CD8-positive, alpha-beta memory T cell (primary cell): Measurements from ENCODE around the gene ZNF586. TPM values are rescaled to one million over a fixed set of nuclear protein-coding genes. Genes with fewer than 3 reads are reported as not detected.
"Not testable (repeated sequence)": the region's sequence is repeated elsewhere in the genome, so short reads cannot be mapped to it uniquely, and the experiment has no call there.

Experiments
- CTCF ChIA-PET: fragments of 350-600 bp; sonication (Branson Sonifier 250); formaldehyde crosslinking; loops from one replicate; lab custom pipeline; 2021; ENCODE audit warnings: antibody characterized with exemption; lab: Charles Lee
- POLR2A ChIA-PET: fragments of 350-600 bp; sonication (Branson Sonifier 250); formaldehyde crosslinking; loops from one replicate; lab custom pipeline; 2021; ENCODE audit warnings: antibody characterized with exemption; lab: Charles Lee
- DNase-seq, 5 donors: peaks; one replicate each; pipeline versions ENCODE4 v3.0.0 to v3.0.0-alpha.2; 2020 to 2022; ENCODE audit warnings: mixed read lengths in 1 of 5
- H3K27ac ChIP-seq: one replicate; pipeline ENCODE4 v1.7.0; 2013; ENCODE audit warnings: low read depth, mild to moderate bottlenecking, low read length, moderate library complexity
- H3K27me3 ChIP-seq: 2 replicates; pipeline ENCODE4 v1.7.0; 2013; ENCODE audit warnings: low read length, mild to moderate bottlenecking; ENCODE audit not compliant: insufficient read depth, poor library complexity, severe bottlenecking
- H3K36me3 ChIP-seq: 2 replicates; pipeline ENCODE4 v1.7.0; 2013; ENCODE audit warnings: mild to moderate bottlenecking, low read length, moderate library complexity; ENCODE audit not compliant: insufficient read depth
- H3K4me1 ChIP-seq: 2 replicates; pipeline ENCODE4 v1.7.0; 2013; ENCODE audit warnings: mild to moderate bottlenecking, low read length, moderate library complexity; ENCODE audit not compliant: insufficient read depth
- H3K4me3 ChIP-seq: 2 replicates; pipeline ENCODE4 v1.7.0; 2013; ENCODE audit warnings: mild to moderate bottlenecking, low read length
- H3K9me3 ChIP-seq: 2 replicates; pipeline ENCODE4 v1.7.0; 2013; ENCODE audit warnings: mild to moderate bottlenecking, low read length
- H3K27ac Mint-ChIP-seq, 8 donors: one replicate each; pipeline ENCODE4 v1.8.0; 2020 to 2021; ENCODE audit warnings: mixed read lengths in 8 of 8, mild to moderate bottlenecking in 6 of 8, inconsistent platforms in 3 of 8, moderate library complexity in 3 of 8
- H3K27me3 Mint-ChIP-seq, 2 donors: one replicate each; pipeline ENCODE4 v1.8.0; 2020 to 2021; ENCODE audit warnings: mixed read lengths in 2 of 2, mild to moderate bottlenecking in 1 of 2, moderate library complexity in 1 of 2
- H3K36me3 Mint-ChIP-seq, 3 donors: one replicate each; pipeline ENCODE4 v1.8.0; 2020 to 2021; ENCODE audit warnings: mixed read lengths in 3 of 3, inconsistent platforms in 1 of 3, mild to moderate bottlenecking in 1 of 3
- H3K4me1 Mint-ChIP-seq, 3 donors: one replicate each; pipeline ENCODE4 v1.8.0; 2020 to 2021; ENCODE audit warnings: mixed read lengths in 3 of 3, inconsistent platforms in 1 of 3, mild to moderate bottlenecking in 1 of 3
- H3K4me3 Mint-ChIP-seq, 7 donors: one replicate each; pipeline ENCODE4 v1.8.0; 2020 to 2021; ENCODE audit warnings: mixed read lengths in 7 of 7, mild to moderate bottlenecking in 6 of 7, moderate library complexity in 4 of 7, inconsistent platforms in 2 of 7
- H3K9me3 Mint-ChIP-seq, 5 donors: one replicate each; pipeline ENCODE4 v1.8.0; 2020 to 2022; ENCODE audit warnings: mixed read lengths in 5 of 5, mild to moderate bottlenecking in 3 of 5, moderate library complexity in 2 of 5, inconsistent platforms in 1 of 5
- polyA plus RNA-seq: library from polyadenylated mRNA; unstranded; fragments of 300-500 nt; fragmentation: Illumina TruSeq; gene quantifications from one replicate; pipeline ENCODE4 v1.2.3, GENCODE V29; 2021
- total RNA-seq, 2 experiments: library from RNA; stranded (reverse); gene quantifications; one replicate each; pipeline ENCODE4 v1.2.3, GENCODE V29; 2021

Gene ZNF586
- total and polyA plus RNA-seq, 3 experiments from 2014 or later: 15.6 to 18.6 (median 17.1) TPM

GRCh38 chr19:57802269-57802668 lies 32.8 kb downstream of the ZNF586 start:
- Histone ChIP-seq H3K9me3 (no peaks in the 10 kb centered on the region), H3K27me3 (no peaks in the 10 kb centered on the region), H3K4me1 (no peaks in the 10 kb centered on the region), H3K27ac (no peak overlapping the region), H3K36me3 (no peaks in the 10 kb centered on the region), H3K4me3 (no peak overlapping the region)
- no peak for DNase-seq
- H3K4me3 Mint-ChIP-seq: no peak overlapping the region
- H3K27ac Mint-ChIP-seq: no peak overlapping the region
- H3K27me3 Mint-ChIP-seq: no peaks in the 10 kb centered on the region
- CTCF ChIA-PET: no interaction called here
- POLR2A ChIA-PET: no interaction called here
- no peaks in the 10 kb centered on the region for H3K9me3 Mint-ChIP-seq
- H3K36me3 Mint-ChIP-seq: peaks cover 11 to 32% (median 21%) of the 10 kb centered on the region in 3 donors
- peaks cover 11 to 39% (median 28%) of the 10 kb centered on the region in 3 donors for H3K4me1 Mint-ChIP-seq

GRCh38 chr19:57803265-57803593 lies 33.8 kb downstream of the ZNF586 start:
- no peak for DNase-seq
- H3K4me1 ChIP-seq: no peaks in the 10 kb centered on the region
- no peaks in the 10 kb centered on the region for H3K27me3 ChIP-seq
- no peaks in the 10 kb centered on the region for H3K9me3 ChIP-seq
- Mint-ChIP-seq H3K4me1 (peaks cover 11 to 45% (median 28%) of the 10 kb centered on the region in 3 donors), H3K4me3 (peak overlapping the region in 5 of 7 donors; percentile 16 to 68 (median 35)), H3K9me3 (no peaks in the 10 kb centered on the region), H3K36me3 (peaks cover 14 to 40% (median 26%) of the 10 kb centered on the region in 3 donors), H3K27me3 (no peaks in the 10 kb centered on the region), H3K27ac (peak overlapping the region in 3 of 8 donors; percentile 17 to 76 (median 56))
- H3K27ac ChIP-seq: no peak overlapping the region
- peaks cover 6% of the 10 kb centered on the region for H3K36me3 ChIP-seq
- CTCF ChIA-PET: no interaction called here
- H3K4me3 ChIP-seq: no peak overlapping the region
- POLR2A ChIA-PET: no interaction called here

DNA sequence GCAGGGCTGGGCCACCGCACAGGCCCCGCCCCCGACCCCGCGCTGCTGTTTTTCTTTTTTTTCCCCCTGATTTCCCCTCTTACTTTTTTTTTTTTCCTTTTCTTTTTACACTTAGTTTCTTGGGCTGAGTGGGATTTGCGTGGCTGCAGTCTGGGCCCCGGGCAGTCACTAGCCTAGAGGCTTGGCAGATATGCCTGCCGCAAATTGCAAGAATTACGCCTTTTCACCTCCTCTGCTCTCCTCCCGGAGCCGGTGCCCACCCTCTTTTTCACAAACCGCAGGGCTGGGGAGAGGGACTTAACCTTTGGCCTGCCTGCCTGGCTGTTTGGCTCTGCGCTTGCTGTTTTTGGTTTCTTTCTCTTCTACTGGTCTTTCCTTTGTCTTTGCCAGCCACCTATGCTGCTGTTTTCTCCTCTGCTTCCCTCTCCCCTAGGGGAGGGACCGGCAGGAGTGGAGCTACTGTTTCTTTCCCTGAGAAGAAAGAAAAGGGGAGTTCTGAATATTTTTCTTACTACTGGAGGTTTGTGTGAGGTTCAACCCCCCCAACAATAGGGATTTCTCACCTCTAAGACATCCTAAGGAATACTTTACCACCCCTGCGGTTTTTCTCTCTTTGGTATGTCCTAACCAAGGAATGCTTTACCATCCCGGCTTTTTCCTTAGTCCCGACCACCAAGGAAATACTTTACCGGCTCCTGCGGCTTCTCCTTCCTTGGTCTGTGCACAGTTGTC lies 34.3 kb downstream of the ZNF586 start:
- H3K27me3 Mint-ChIP-seq: no peaks in the 10 kb centered on the region
- H3K4me3 Mint-ChIP-seq: peak overlapping the region in 5 of 7 donors; percentile 16 to 68 (median 35)
- peaks cover 16 to 45% (median 26%) of the 10 kb centered on the region in 3 donors for H3K36me3 Mint-ChIP-seq
- no peaks in the 10 kb centered on the region for H3K27me3 ChIP-seq
- peaks cover 11 to 45% (median 28%) of the 10 kb centered on the region in 3 donors for H3K4me1 Mint-ChIP-seq
- no peaks in the 10 kb centered on the region for H3K4me1 ChIP-seq
- peaks cover 10% of the 10 kb centered on the region for H3K36me3 ChIP-seq
- peak overlapping the region; percentile 19 for H3K4me3 ChIP-seq
- ChIA-PET POLR2A (no interaction called here), CTCF (no interaction called here)
- no peaks in the 10 kb centered on the region for H3K9me3 Mint-ChIP-seq
- no peak overlapping the region for H3K27ac ChIP-seq
- no peaks in the 10 kb centered on the region for H3K9me3 ChIP-seq
- peak in 1 of 5 donors; percentile 19 for DNase-seq
- peak overlapping the region in 5 of 8 donors; percentile 15 to 76 (median 37) for H3K27ac Mint-ChIP-seq

- no peaks in the 10 kb centered on the region for H3K27me3 Mint-ChIP-seq
- H3K36me3 ChIP-seq: peaks cover 10% of the 10 kb centered on the region
- H3K27me3 ChIP-seq: no peaks in the 10 kb centered on the region
- peaks cover 19 to 58% (median 22%) of the 10 kb centered on the region in 3 donors for H3K36me3 Mint-ChIP-seq
- H3K9me3 Mint-ChIP-seq: no peaks in the 10 kb centered on the region
- H3K9me3 ChIP-seq: no peaks in the 10 kb centered on the region
- CTCF ChIA-PET: no interaction called here
- no peak overlapping the region for H3K4me3 Mint-ChIP-seq
- H3K27ac Mint-ChIP-seq: no peak overlapping the region
- H3K4me1 ChIP-seq: peaks cover 4% of the 10 kb centered on the region
- no peak overlapping the region for H3K27ac ChIP-seq
- H3K4me1 Mint-ChIP-seq: peaks cover 12 to 51% (median 21%) of the 10 kb centered on the region in 3 donors
- DNase-seq: no peak
- POLR2A ChIA-PET: no interaction called here
- H3K4me3 ChIP-seq: no peak overlapping the region
Measured at GRCh38 chr19:57807541-57807940, 38.1 kb downstream of the ZNF586 start.

DNA sequence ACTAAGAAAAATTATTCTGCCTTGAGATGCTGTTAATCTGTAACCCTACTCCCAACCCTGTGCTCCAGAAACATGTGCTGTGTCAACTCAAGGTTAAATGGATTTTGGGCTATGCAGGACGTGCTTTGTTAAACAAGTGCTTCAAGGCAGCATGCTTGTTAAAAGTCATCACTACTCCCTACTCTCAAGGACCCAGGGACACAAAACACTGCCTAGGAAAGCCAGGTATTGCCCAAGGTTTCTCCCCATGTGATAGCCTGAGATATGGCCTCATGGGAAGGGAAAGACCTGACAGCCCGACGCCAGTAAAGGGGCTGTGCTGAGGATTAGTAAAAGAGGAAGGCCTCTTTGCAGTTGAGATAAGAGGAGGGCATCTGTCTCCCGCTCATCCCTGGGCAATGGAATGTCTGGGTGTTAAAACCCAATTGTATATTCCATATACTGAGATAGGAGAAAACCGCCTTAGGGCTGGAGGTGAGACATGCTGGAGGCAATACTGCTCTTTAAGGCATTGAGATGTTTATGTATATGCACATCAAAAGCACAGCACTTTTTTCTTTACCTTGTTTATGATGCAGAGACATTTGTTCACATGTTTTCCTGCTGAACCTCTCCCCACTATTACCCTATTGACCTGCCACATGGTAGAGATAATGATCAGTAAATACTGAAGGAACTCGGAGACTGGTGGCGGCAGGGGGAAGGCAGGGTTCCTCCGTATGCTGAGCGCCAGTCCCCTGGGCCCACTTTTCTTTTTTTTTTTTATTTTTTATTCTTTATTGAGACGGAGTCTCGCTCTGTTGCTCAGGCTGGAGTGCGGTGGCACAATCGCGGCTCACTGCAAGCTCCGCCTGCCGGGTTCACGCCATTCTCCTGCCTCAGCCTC lies 41.2 kb downstream of the ZNF586 start:
- not testable (repeated sequence) for H3K27ac ChIP-seq
- Mint-ChIP-seq H3K4me3 (peak overlapping the region in 1 of 7 donors; percentile 71), H3K27ac (peak overlapping the region in 2 of 8 donors; percentile 11 to 26)

DNA sequence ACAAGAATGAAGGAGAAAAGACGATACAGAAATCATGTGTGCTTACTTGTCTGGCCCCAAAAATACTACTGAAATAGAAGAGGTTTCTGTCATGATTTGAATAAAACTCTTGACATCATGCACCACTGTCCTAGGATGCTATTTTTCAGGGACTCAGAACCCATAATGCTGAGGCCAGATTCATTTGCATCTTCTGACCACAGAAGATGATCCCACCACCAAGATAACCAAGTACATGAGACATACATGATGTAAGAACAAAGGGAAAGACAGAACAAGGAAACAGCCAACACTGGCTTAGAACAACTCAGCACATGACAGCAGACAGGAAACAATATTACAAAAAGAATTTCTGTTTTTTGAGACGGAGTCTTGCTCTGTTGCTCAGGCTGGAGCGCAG lies 42.8 kb downstream of the ZNF586 start:
- peaks cover 10% of the 10 kb centered on the region for H3K36me3 ChIP-seq
- no peak overlapping the region for H3K4me3 ChIP-seq
- Mint-ChIP-seq H3K27ac (peak overlapping the region; percentile 12 to 85 (median 40)), H3K27me3 (peaks cover 0 to 1% of the 10 kb centered on the region in 2 donors), H3K36me3 (peaks cover 13 to 49% (median 18%) of the 10 kb centered on the region in 3 donors), H3K4me1 (peaks cover 32 to 59% (median 36%) of the 10 kb centered on the region in 3 donors), H3K9me3 (no peaks in the 10 kb centered on the region), H3K4me3 (peak overlapping the region in 5 of 7 donors; percentile 7 to 78 (median 13))
- H3K27ac ChIP-seq: no peak overlapping the region
- no peaks in the 10 kb centered on the region for H3K27me3 ChIP-seq
- DNase-seq: no peak
- no peaks in the 10 kb centered on the region for H3K9me3 ChIP-seq
- CTCF ChIA-PET: no interaction called here
- POLR2A ChIA-PET: no interaction called here
- peaks cover 27% of the 10 kb centered on the region for H3K4me1 ChIP-seq

More for the DNA sequence above, 41.2 kb downstream of the ZNF586 start:
- H3K27me3 Mint-ChIP-seq, H3K4me3 ChIP-seq, H3K9me3 ChIP-seq, POLR2A ChIA-PET, DNase-seq, H3K27me3 ChIP-seq, H3K9me3 Mint-ChIP-seq: not testable (repeated sequence)
- Mint-ChIP-seq H3K4me1 (peaks cover 31 to 62% (median 36%) of the 10 kb centered on the region in 3 donors), H3K36me3 (peaks cover 18 to 55% (median 18%) of the 10 kb centered on the region in 3 donors)
- Histone ChIP-seq H3K36me3 (peaks cover 10% of the 10 kb centered on the region), H3K4me1 (peaks cover 27% of the 10 kb centered on the region)
- CTCF ChIA-PET: interaction anchor here (0.7 kb wide), 1 partner anchor 357 kb away, joined by 3 read pairs; no protein-coding TSS in a partner anchor

- H3K27me3 ChIP-seq, H3K27ac ChIP-seq, H3K9me3 ChIP-seq, H3K9me3 Mint-ChIP-seq, CTCF ChIA-PET, DNase-seq, H3K36me3 ChIP-seq, H3K4me3 ChIP-seq, H3K27me3 Mint-ChIP-seq: not testable (repeated sequence)
- H3K36me3 Mint-ChIP-seq: peaks cover 10 to 41% (median 13%) of the 10 kb centered on the region in 3 donors
- H3K4me1 Mint-ChIP-seq: peaks cover 32 to 53% (median 36%) of the 10 kb centered on the region in 3 donors
- H3K4me3 Mint-ChIP-seq: peak overlapping the region; percentile 72 to 97 (median 78)
- POLR2A ChIA-PET: interaction anchor here (1.4 kb wide), 1 partner anchor 131 kb away, joined by 4 read pairs; the partner anchor contains the start of gene ZNF551
- H3K27ac Mint-ChIP-seq: peak overlapping the region in 7 of 8 donors; percentile 12 to 88 (median 77)
- H3K4me1 ChIP-seq: peaks cover 27% of the 10 kb centered on the region
Measured at GRCh38 chr19:57812975-57813820, 43.7 kb downstream of the ZNF586 start.
